HG02610 (cell line): ENCODE data around the gene ABL1.

Experiments
- ATAC-seq: cut with Tn5 transposase; IDR thresholded peaks from one replicate; pipeline ENCODE4 v1.9.1; 2021; ENCODE audit warnings: mild to moderate bottlenecking, moderate library complexity; ENCODE audit not compliant: unreplicated experiment

The ABL1 gene

GRCh38 chr9:130914417-130915095, 79.5 kb downstream of the ABL1 start:
- ATAC-seq = no peak

- no peak for ATAC-seq
These were observed 80.0 kb downstream of the ABL1 start for GRCh38 chr9:130915096-130915447.

- no peak for ATAC-seq
These were observed 82.3 kb downstream of the ABL1 start for GRCh38 chr9:130917168-130917960.

- no peak for ATAC-seq
These were observed 83.2 kb downstream of the ABL1 start for GRCh38 chr9:130918101-130918825.

GRCh38 chr9:130918826-130919558, 83.9 kb downstream of the ABL1 start:
- no peak for ATAC-seq

DNA sequence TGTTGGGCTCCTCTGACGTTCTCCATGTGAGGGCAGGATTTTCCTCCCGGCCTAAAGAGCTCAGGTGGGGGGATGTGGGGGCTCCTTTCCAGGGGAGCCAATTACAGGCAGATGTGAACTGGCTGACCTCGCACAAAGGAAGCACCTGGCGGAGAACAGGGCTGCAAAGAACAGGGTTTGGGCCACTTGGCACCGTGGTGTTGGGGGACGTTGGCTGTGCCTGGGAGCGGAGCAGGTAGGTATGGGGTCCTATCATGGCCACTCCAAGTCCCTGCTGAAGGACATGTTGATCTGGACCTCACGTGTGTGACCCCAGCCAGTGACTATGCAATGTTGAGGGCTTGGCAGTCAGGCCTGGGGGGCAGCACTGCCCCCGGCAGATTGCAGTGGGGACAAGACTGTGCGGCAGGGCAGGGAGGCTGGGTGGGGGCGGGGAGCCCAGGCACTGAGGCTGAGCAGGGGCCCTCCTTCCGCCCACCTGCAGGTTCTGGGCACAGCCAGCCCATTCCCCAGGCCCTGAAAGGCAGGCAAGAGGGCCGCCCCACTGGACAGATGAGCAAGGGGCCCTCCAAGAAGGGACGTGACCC, 84.6 kb downstream of the ABL1 start:
- ATAC-seq = no peak

- ATAC-seq = no peak
These were observed 85.2 kb downstream of the ABL1 start for GRCh38 chr9:130920233-130920632.

DNA sequence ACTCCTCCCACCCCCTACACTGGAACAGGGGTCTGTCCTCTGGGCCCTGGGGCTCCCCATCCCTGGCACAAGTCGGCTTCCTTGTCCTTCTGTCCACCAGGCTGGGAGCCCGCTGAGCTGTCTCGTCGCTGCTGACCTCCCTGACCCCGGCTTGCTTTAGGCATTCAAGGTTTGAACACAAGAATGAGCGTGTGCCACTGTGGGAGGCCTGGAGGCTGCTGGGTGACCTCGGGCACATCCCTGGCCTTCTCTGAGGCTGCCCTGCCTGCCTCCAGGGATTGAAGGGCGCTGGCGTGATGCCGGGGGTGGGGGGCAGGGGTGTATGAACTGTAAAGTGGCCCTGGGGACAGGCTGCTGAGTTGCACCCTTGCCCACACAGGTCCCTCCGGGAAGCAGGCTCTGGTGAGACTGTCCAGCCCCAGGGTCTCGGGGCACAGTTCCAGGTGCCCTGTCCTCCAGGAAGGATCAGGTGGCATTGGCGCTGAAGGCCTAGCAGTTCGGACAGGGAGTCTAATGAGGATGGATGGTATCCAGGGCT, 85.8 kb downstream of the ABL1 start:
- no peak for ATAC-seq

DNA sequence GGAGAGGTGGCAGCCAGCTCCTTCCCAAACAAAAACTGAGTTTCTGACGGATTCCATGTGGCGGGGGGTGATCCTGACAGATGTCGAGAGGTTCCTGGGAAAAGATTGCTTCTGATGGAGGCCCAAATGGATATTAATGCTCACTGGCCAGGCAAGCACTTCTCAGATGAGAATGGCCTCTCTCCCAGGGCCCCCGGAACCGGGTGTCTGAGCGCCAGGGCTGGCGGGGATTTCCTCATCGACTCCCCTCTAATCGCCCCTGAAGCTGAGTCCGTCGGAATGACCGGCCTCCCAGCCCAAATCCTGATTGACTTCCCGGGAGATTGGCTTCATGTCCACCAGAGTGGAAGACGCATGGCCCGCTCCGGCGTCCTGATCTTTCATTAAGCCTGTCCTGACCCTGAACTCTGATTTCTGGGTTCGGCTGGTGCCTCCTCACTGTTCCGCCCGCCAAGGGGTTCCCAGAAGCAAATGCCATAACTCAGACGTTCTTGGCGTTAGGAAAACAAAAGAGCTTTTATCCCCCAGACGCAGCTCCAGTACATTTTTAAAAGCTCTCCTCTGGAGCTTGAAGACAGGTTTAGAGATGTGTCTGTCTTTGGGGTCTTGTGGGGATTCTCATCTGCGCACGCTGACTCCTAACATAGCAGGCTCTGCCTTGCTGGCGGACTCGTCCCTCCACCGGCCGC, 86.4 kb downstream of the ABL1 start:
- no peak for ATAC-seq

DNA sequence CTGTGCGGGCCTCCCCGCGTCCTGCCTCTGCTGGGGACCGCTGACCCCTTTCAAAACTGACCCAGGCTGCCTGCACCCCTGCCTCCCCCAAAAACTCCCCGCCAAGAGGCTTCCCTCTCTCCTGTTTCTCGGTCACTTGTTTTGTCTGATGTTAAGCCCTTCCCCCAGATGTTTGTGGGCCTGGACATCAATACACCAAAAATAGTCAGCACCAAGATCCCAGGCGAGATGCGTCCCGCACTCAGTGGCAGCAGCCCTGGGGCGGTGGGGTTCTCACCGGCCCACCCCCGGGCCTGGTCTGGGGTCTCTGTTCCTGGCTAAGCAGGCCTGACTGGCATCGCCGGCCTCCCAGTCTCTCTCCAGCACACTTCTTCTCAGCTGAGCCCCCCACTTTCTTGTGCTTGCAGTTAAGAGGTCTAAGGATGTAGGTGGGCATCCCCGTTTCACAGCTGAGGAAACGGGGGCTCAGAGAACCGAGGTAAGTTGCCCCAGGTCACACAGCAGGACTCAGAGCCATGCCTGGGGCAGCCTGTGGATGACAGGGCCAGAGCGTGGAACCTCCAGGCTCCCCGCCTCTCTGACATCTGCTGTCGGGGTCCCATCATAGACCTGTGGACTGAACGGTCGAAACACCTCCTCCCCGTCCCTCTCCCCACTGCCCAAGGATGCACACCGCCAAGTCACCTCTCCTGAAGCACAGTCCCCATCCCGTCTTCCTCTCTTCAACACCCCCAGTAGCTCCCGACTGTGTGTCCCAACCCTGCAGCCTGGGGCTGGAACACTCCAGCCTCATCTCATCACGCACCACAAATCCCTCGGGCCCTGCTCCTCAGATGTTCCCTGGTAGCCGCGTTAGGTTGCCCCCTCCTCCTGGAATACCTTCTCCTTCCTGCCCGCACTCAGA, 87.2 kb downstream of the ABL1 start:
- ATAC-seq = no peak

- no peak for ATAC-seq
These were observed 88.0 kb downstream of the ABL1 start for GRCh38 chr9:130922893-130923610.

DNA sequence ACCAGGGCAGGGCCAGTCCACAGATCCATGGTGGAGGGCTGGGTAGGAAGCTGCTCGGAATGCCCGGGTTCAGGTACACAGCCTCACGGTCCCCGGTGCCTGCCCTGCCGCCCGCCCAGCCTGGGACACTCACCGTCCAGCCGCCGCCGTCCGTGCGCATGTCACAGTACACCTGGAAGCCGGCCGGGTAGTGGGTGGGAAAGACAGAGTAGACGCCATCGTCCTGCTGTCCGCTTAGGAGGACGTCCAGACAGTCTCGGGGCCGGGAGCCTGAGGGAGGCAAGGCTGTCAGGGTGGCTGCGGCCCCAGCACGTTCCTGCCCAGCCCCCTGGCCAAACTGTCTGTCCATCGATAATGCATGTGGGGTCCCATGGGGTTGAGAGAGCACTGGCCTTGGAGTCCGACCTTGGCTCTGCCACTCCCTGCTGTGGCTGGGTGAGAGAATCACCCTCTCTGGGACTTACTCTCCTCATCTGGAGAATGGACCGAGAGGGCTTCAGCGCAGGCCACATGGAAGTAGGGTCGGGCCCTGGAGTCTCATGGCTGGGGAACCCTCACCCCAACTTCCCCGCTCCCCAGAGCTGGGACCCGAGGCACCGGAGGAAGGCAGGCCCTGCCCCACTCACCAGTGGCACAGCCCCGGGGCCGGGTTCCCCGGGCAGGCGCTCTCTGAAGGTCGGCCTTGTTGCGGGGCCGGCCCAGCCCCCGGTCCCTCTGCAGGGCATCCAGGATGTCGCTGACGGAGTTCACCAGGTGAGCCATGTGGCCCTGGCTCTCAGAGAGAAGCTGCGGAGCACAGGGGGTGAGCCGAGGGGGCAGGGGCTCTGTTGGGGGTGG, 88.8 kb downstream of the ABL1 start:
- no peak for ATAC-seq

DNA sequence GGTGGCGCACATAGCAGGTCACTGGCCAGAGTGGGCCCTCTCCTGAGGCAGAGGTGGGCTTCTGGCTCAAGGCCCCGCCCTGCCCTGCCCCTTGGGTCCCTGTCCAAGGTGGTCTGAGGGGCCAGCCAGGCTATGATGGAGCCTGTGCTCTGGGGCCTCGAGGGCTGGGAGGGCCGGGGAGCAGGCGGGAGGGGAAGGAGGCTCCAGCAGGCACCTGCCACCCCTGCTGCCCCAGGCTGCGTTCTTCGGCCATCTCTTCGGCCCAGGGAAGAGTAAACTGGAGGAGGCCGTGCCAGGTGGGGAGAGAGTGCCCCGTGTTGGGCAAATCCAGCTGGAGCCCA, 89.4 kb downstream of the ABL1 start:
- ATAC-seq = no peak

DNA sequence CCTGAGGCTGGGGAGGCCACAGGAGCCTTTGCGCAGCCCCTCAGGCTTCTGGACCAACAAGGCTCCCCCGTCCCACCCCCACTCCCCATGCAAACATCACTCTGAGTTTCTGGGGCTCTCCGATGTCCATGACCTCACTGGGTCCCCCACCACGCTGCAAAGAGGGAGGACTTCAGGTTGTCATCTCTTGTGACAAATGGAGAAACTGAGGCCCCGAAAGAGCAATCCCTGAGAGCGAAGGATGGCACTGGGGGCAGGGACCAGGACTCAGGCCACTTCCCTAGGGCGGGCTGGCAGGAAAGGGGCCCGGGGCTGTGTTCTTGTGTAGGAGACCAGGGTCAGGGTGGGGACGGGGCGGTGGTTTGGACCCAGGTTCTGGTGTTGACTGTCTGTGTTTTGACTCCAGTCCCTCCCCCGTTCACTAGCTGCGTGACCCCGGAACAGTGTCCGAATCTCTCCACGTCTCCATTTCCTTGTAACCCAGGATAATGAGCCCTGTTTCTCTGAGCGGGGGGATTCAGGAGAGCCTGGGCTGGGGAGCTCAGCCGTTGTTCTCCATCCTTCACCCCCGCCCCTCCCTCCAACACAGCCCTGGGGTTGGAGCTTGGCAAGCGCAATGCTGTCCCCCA, 90.1 kb downstream of the ABL1 start:
- no peak for ATAC-seq

DNA sequence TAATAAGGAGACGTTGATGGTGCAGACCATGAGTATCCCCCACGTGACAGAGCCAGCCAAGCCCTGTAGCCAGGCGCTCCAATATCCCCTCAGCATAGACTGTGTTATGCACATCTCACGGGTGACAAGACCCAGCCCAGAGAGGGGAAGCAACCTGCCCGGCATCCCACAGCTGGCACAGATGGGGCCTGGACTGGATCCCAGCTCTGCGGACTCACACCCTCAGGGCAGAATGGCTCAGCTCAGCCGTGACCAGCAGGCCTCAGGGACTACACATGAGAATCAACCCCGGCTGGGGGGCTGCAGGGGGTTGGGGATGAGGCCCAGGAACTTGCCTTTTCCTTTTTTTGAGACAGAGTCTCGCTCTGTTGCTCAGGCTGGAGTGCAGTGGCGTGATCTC, 92.3 kb downstream of the ABL1 start:
- no peak for ATAC-seq

DNA sequence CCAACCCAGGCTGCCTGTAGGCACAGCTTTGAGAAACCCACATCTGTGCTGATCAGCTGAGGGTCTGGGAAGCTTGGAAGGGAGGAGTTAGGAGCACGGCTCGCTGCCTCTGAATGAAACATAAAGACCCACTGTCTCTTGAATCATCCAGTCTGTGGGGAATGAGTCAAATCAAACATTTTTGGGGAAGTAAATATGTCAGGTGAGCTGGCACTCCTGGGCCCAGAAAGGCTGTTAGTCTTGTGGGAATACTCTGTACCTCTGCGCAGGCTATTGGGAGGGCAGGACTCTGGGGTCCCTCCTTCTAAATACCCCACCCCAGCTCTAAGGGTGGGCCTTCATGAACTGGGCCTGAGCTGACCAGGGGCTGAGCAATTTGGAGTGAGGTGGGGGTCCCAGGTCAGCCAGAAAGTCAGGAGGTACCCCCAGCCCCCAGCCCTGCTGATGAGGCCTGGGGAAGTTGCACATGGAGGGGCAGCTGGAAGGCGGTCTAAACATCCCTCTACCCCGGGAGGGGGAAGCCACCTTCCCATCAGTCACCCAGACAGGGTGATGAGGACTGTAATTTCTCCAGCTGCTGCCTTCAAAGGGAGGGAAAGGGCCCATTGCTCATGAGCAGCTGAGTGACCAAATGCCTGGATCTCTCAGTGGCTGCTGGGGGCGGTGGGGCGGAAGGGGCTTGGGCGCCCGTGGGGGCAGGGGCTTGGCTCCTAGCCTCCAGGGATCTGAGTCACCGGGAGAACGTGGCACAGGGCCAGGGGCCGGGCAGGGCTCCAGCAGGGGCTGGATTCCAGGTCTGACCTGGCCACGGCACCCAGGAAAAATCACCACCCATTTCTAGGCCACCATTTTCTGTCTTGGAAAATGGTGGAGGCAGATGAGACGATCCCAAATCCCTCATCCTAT, 93.2 kb downstream of the ABL1 start:
- ATAC-seq = peak; percentile 69
